ENCODE measurements around the gene THBS4.
"Not testable (repeated sequence)": the region's sequence is repeated elsewhere in the genome, so short reads cannot be mapped to it uniquely, and the experiment has no call there.

The THBS4 gene

GRCh38 chr5:80076131-80077050, 41.2 kb downstream of the THBS4 start:
- DNase-seq (ENCODE audit: low read depth in 4 of 4, low spot score in 1 of 4) = no peak

- no peak for DNase-seq (ENCODE audit: low read depth in 4 of 4, low spot score in 1 of 4)
Observed at GRCh38 chr5:80077051-80077714, 42.0 kb downstream of the THBS4 start.

- DNase-seq (ENCODE audit: low read depth in 4 of 4, low spot score in 1 of 4) = no peak
Observed at GRCh38 chr5:80078921-80079320, 43.8 kb downstream of the THBS4 start.

GRCh38 chr5:80082281-80082680, 47.1 kb downstream of the THBS4 start:
- DNase-seq (ENCODE audit: low read depth in 4 of 4, low spot score in 1 of 4) = no peak

- DNase-seq (ENCODE audit: low read depth in 4 of 4, low spot score in 1 of 4) = peak in 3 of 4 experiments; percentile 44 to 58 (median 47)
Observed at GRCh38 chr5:80082731-80083100, 47.6 kb downstream of the THBS4 start.

- DNase-seq (ENCODE audit: low read depth in 4 of 4, low spot score in 1 of 4) = no peak
Observed at GRCh38 chr5:80083101-80083890, 48.1 kb downstream of the THBS4 start.

GRCh38 chr5:80090884-80091166, 55.7 kb downstream of the THBS4 start:
- no peak for DNase-seq (ENCODE audit: low read depth in 4 of 4, low spot score in 1 of 4)

- not testable (repeated sequence) for DNase-seq (ENCODE audit: low read depth in 4 of 4, low spot score in 1 of 4)
Observed at GRCh38 chr5:80091792-80092192, 56.6 kb downstream of the THBS4 start.

GRCh38 chr5:80092486-80093107, 57.4 kb downstream of the THBS4 start:
- no peak for DNase-seq (ENCODE audit: low read depth in 4 of 4, low spot score in 1 of 4)

GRCh38 chr5:80093796-80094195, 58.6 kb downstream of the THBS4 start:
- DNase-seq (ENCODE audit: low read depth in 4 of 4, low spot score in 1 of 4) = no peak

GRCh38 chr5:80094236-80094738, 59.1 kb downstream of the THBS4 start:
- DNase-seq (ENCODE audit: low read depth in 4 of 4, low spot score in 1 of 4) = no peak

- no peak for DNase-seq (ENCODE audit: low read depth in 4 of 4, low spot score in 1 of 4)
Observed at GRCh38 chr5:80097451-80097850, 62.3 kb downstream of the THBS4 start.

GRCh38 chr5:80101993-80102392, 66.8 kb downstream of the THBS4 start:
- DNase-seq (ENCODE audit: low read depth in 4 of 4, low spot score in 1 of 4) = no peak

GRCh38 chr5:80103371-80103770, 68.2 kb downstream of the THBS4 start:
- no peak for DNase-seq (ENCODE audit: low read depth in 4 of 4, low spot score in 1 of 4)

- DNase-seq (ENCODE audit: low read depth in 4 of 4, low spot score in 1 of 4) = no peak
Observed at GRCh38 chr5:80105698-80106439, 70.7 kb downstream of the THBS4 start.

GRCh38 chr5:80106916-80107315, 71.8 kb downstream of the THBS4 start:
- no peak for DNase-seq (ENCODE audit: low read depth in 4 of 4, low spot score in 1 of 4)

GRCh38 chr5:80109646-80110478, 74.7 kb downstream of the THBS4 start:
- DNase-seq (ENCODE audit: low read depth in 4 of 4, low spot score in 1 of 4) = no peak

GRCh38 chr5:80111376-80111990, 76.3 kb downstream of the THBS4 start:
- DNase-seq (ENCODE audit: low read depth in 4 of 4, low spot score in 1 of 4) = not testable (repeated sequence)

- DNase-seq (ENCODE audit: low read depth in 4 of 4, low spot score in 1 of 4) = no peak
Observed at GRCh38 chr5:80114860-80115259, 79.7 kb downstream of the THBS4 start.

Measured in stimulated activated CD4-positive, alpha-beta T cell treated with anti-CD3 and anti-CD28 coated beads, Interleukin-1b, Interleukin-23, amount 100 ng/mL, for 24 hours (primary cell).